A673 (cell line): ENCODE results near the gene YOD1. TPM values are rescaled to one million over a fixed set of nuclear protein-coding genes. Genes with fewer than 3 reads are reported as not detected.

Source experiments
- BruUV-seq: library from RNA; stranded (reverse); fragments of 400-500 nt; replicated peaks from 2 replicates; lab custom pipeline; 2021; lab: Mats Ljungman, UMichigan
- CTCF ChIA-PET: fragments of 300-600 bp; sonication (Branson Sonifier 250); formaldehyde crosslinking; loops from one replicate; lab custom pipeline; 2022; ENCODE audit warnings: antibody characterized with exemption; lab: Charles Lee
- POLR2A ChIA-PET: fragments of 300-600 bp; sonication (Branson Sonifier 250); formaldehyde crosslinking; loops from one replicate; lab custom pipeline; 2022; ENCODE audit warnings: antibody characterized with exemption; ENCODE audit not compliant: low non-redundant PET; lab: Charles Lee
- DNase-seq: peaks from one replicate; pipeline ENCODE4 v3.0.0-alpha.2; 2015; ENCODE audit warnings: low spot score
- H3K27ac ChIP-seq: fragments of 200-600 bp; sonication (generic); 2 replicates; pipeline ENCODE4 v1.5.1; 2016; ENCODE audit warnings: mixed run types, low read depth, mild to moderate bottlenecking, mixed read lengths, antibody characterized with exemption, low read length; ENCODE audit not compliant: poor library complexity, severe bottlenecking
- H3K27me3 ChIP-seq: fragments of 200-600 bp; sonication (generic); replicated peaks from 2 replicates; pipeline ENCODE4 v1.6.1; 2017; ENCODE audit warnings: mixed run types, low read depth, mild to moderate bottlenecking, mixed read lengths, antibody characterized with exemption, low read length; ENCODE audit not compliant: insufficient read depth, poor library complexity
- H3K36me3 ChIP-seq: fragments of 200-600 bp; sonication (generic); 2 replicates; pipeline ENCODE4 v1.6.1; 2016; ENCODE audit warnings: mixed run types, mild to moderate bottlenecking, mixed read lengths, antibody characterized with exemption, low read length; ENCODE audit not compliant: insufficient read depth, poor library complexity, severe bottlenecking
- H3K4me1 ChIP-seq: fragments of 200-600 bp; sonication (generic); 2 replicates; pipeline ENCODE4 v1.6.1; 2017; ENCODE audit warnings: mixed run types, mild to moderate bottlenecking, mixed read lengths, antibody characterized with exemption, low read length; ENCODE audit not compliant: insufficient read depth, poor library complexity, severe bottlenecking
- H3K4me3 ChIP-seq: fragments of 200-600 bp; sonication (generic); 2 replicates; pipeline ENCODE4 v1.5.1; 2016; ENCODE audit warnings: low read depth, mixed run types, mild to moderate bottlenecking, mixed read lengths, low read length; ENCODE audit not compliant: poor library complexity, severe bottlenecking
- H3K9me3 ChIP-seq: fragments of 200-600 bp; sonication (generic); 2 replicates; pipeline ENCODE4 v1.6.1; 2016; ENCODE audit warnings: mixed run types, low read depth, mild to moderate bottlenecking, mixed read lengths, antibody characterized with exemption, low read length; ENCODE audit not compliant: poor library complexity, severe bottlenecking
- CTCF ChIP-seq: fragments of 300-800, 200-600 bp; sonication (generic); conservative IDR thresholded peaks from 2 replicates; pipeline ENCODE4 v1.5.1; 2017; ENCODE audit warnings: low read depth, mild to moderate bottlenecking, antibody characterized with exemption, low read length, moderate library complexity, mixed read lengths
- EZH2 ChIP-seq: fragments of 200-600 bp; sonication (generic); IDR thresholded peaks from 2 replicates; pipeline ENCODE4 v1.6.1; 2017; ENCODE audit warnings: borderline replicate concordance, low read depth, mild to moderate bottlenecking, mixed read lengths, antibody characterized with exemption, low read length; ENCODE audit not compliant: poor library complexity, severe bottlenecking
- intact Hi-C: fragments of 100-400 bp; cut with micrococcal nuclease; formaldehyde crosslinking; loops from one replicate; pipeline ENCODE4 v1.10.0; 2022; ENCODE audit not compliant: unreplicated experiment
- total RNA-seq: library from RNA; stranded (reverse); gene quantifications from 2 replicates; pipeline ENCODE4 v1.2.3, GENCODE V29; 2021

YOD1 gene
- total RNA-seq, 1 experiment from 2014 or later, result 12.6 TPM

- intact Hi-C loops, result no loop called here
- Histone ChIP-seq H3K27ac (no peak overlapping the region), H3K4me1 (no peaks in the 10 kb centered on the region), H3K36me3 (no peaks in the 10 kb centered on the region), H3K9me3 (no peaks in the 10 kb centered on the region), H3K4me3 (no peak overlapping the region), H3K27me3 (peaks cover 30% of the 10 kb centered on the region)
- ChIA-PET POLR2A (no interaction called here), CTCF (no interaction called here)
- BruUV-seq, result no TSS peak
- TF ChIP-seq EZH2 (no peak), CTCF (no peak)
- DNase-seq, result no peak
Measured at GRCh38 chr1:207091200-207091908, 40.3 kb upstream of the YOD1 start.

GRCh38 chr1:207089627-207090355, 38.8 kb upstream of the YOD1 start:
- no peak for TF ChIP-seq EZH2
- no peak for TF ChIP-seq CTCF
- Histone ChIP-seq H3K9me3 (no peaks in the 10 kb centered on the region), H3K27ac (no peak overlapping the region), H3K4me3 (no peak overlapping the region), H3K4me1 (no peaks in the 10 kb centered on the region), H3K36me3 (no peaks in the 10 kb centered on the region), H3K27me3 (peaks cover 34% of the 10 kb centered on the region)
- no TSS peak for BruUV-seq
- intact Hi-C loops, result no loop called here
- DNase-seq, result no peak
- CTCF ChIA-PET, result no interaction called here
- POLR2A ChIA-PET, result no interaction called here

- Histone ChIP-seq H3K9me3 (no peaks in the 10 kb centered on the region), H3K27me3 (peaks cover 27% of the 10 kb centered on the region), H3K27ac (no peak within 1 kb of the TSS), H3K4me1 (no peaks in the 10 kb centered on the region), H3K4me3 (no peak within 1 kb of the TSS), H3K36me3 (no peaks in the 10 kb centered on the region)
- intact Hi-C loops, result no loop called here
- ChIA-PET CTCF (no interaction called here), POLR2A (no interaction called here)
- DNase-seq, result no peak
- BruUV-seq, result no TSS peak
- no peak for TF ChIP-seq CTCF
- TF ChIP-seq EZH2, result no peak
Measured at GRCh38 chr1:207088701-207089626, 38.0 kb upstream of the YOD1 start, which contains the start of gene C4BPB. Gene C4BPB (plus strand): TSS chr1:207088860. CDS start chr1:207089532, 672 bp downstream.
